Activated B cell treated with CpG ODN at 0.5 μM for 24 hours (primary cell): ENCODE results near the gene PIKFYVE. TPM values are rescaled to one million over a fixed set of nuclear protein-coding genes. Genes with fewer than 3 reads are reported as not detected.
"Not testable (repeated sequence)": the region's sequence is repeated elsewhere in the genome, so short reads cannot be mapped to it uniquely, and the experiment has no call there.

Experiments used
- ATAC-seq: fragments of 200-7000 bp; cut with Tn5 transposase; one replicate; pipeline ENCODE4 v1.10.0; 2021; ENCODE audit warnings: low read depth, mild to moderate bottlenecking, moderate library complexity
- CTCF ChIA-PET: fragments of 350-600 bp; sonication (Branson Sonifier 250); formaldehyde crosslinking; loops from one replicate; lab custom pipeline; 2021; ENCODE audit warnings: antibody characterized with exemption; lab: Charles Lee
- POLR2A ChIA-PET: fragments of 350-600 bp; sonication (Branson Sonifier 250); formaldehyde crosslinking; loops from one replicate; lab custom pipeline; 2021; ENCODE audit warnings: antibody characterized with exemption; lab: Charles Lee
- DNase-seq: peaks from one replicate; pipeline ENCODE4 v3.0.0; 2022
- H3K27ac Mint-ChIP-seq: one replicate; pipeline ENCODE4 v1.8.0; 2020; ENCODE audit warnings: mixed read lengths
- H3K27me3 Mint-ChIP-seq: one replicate; pipeline ENCODE4 v1.8.0; 2021; ENCODE audit warnings: mixed read lengths
- H3K36me3 Mint-ChIP-seq: one replicate; pipeline ENCODE4 v1.8.0; 2021; ENCODE audit warnings: low read depth, mixed read lengths
- H3K4me1 Mint-ChIP-seq: one replicate; pipeline ENCODE4 v1.8.0; 2021; ENCODE audit warnings: mixed read lengths
- H3K4me3 Mint-ChIP-seq: one replicate; pipeline ENCODE4 v1.8.0; 2020; ENCODE audit warnings: mild to moderate bottlenecking, mixed read lengths
- H3K9me3 Mint-ChIP-seq: one replicate; pipeline ENCODE4 v1.8.0; 2020; ENCODE audit warnings: mixed read lengths
- CTCF ChIP-seq: fragments of 200-600 bp; IDR thresholded peaks from one replicate; pipeline ENCODE4 v1.8.0; 2022; ENCODE audit warnings: antibody characterized with exemption, mild to moderate bottlenecking
- intact Hi-C: fragments of 100-400 bp; cut with micrococcal nuclease; formaldehyde crosslinking; loops from one replicate; pipeline ENCODE4 v1.15.1; 2024
- total RNA-seq: library from RNA; stranded (reverse); gene quantifications from 2 replicates; pipeline ENCODE4 v1.2.3, GENCODE V29; 2022

Gene PIKFYVE
- total RNA-seq, 1 donor from 2014 or later: 106 TPM

- ChIA-PET POLR2A (no interaction called here), CTCF (no interaction called here)
- no peaks in the 10 kb centered on the region for H3K9me3 Mint-ChIP-seq
Measured at GRCh38 chr2:208371634-208371935, 105.5 kb downstream of the PIKFYVE start.

GRCh38 chr2:208373460-208374089 is 107.5 kb downstream of the PIKFYVE start:
- ChIA-PET CTCF (interaction anchor here (1.3 kb wide), 1 partner anchor 35 kb away, joined by 3 read pairs; no protein-coding TSS in a partner anchor), POLR2A (no interaction called here)
- no peak for DNase-seq
- H3K36me3 Mint-ChIP-seq: no peaks in the 10 kb centered on the region
- no peaks in the 10 kb centered on the region for H3K9me3 Mint-ChIP-seq
- H3K4me3 Mint-ChIP-seq: no peak overlapping the region
- H3K4me1 Mint-ChIP-seq: peaks cover 2% of the 10 kb centered on the region
- intact Hi-C loops: loop anchor here (5.0 kb wide), 1 partner anchor 196 kb away; no protein-coding TSS in a partner anchor
- H3K27ac Mint-ChIP-seq: no peak overlapping the region
- H3K27me3 Mint-ChIP-seq: peaks cover 2% of the 10 kb centered on the region
- TF ChIP-seq CTCF: peak; percentile 98
- ATAC-seq: peak; percentile 52

More at GRCh38 chr2:208371634-208371935, 105.5 kb downstream of the PIKFYVE start:
- TF ChIP-seq CTCF: no peak
- H3K27ac Mint-ChIP-seq: no peak overlapping the region
- intact Hi-C loops: loop anchor here (5.0 kb wide), 1 partner anchor 194 kb away; no protein-coding TSS in a partner anchor
- ATAC-seq (no peak), DNase-seq (no peak)
- H3K27me3 Mint-ChIP-seq: peaks cover 2% of the 10 kb centered on the region
- H3K4me3 Mint-ChIP-seq: no peak overlapping the region
- H3K4me1 Mint-ChIP-seq: peaks cover 6% of the 10 kb centered on the region
- H3K36me3 Mint-ChIP-seq: no peaks in the 10 kb centered on the region

GRCh38 chr2:208375491-208376068 is 109.5 kb downstream of the PIKFYVE start:
- ChIA-PET POLR2A (no interaction called here), CTCF (no interaction called here)
- Mint-ChIP-seq H3K27ac (no peak overlapping the region), H3K4me1 (peaks cover 2% of the 10 kb centered on the region), H3K27me3 (peaks cover 4% of the 10 kb centered on the region), H3K4me3 (no peak overlapping the region), H3K36me3 (no peaks in the 10 kb centered on the region), H3K9me3 (no peaks in the 10 kb centered on the region)
- DNase-seq (no peak), ATAC-seq (no peak)
- no peak for TF ChIP-seq CTCF
- intact Hi-C loops: no loop called here

- POLR2A ChIA-PET, H3K9me3 Mint-ChIP-seq, H3K27ac Mint-ChIP-seq, ATAC-seq, H3K4me3 Mint-ChIP-seq, intact Hi-C loops, DNase-seq, H3K36me3 Mint-ChIP-seq, CTCF ChIA-PET, H3K4me1 Mint-ChIP-seq: not testable (repeated sequence)
- H3K27me3 Mint-ChIP-seq: peaks cover 11% of the 10 kb centered on the region
Measured at GRCh38 chr2:208377344-208377860, 111.3 kb downstream of the PIKFYVE start.

- Mint-ChIP-seq H3K27ac (no peak overlapping the region), H3K4me3 (no peak overlapping the region), H3K27me3 (peaks cover 27% of the 10 kb centered on the region), H3K9me3 (no peaks in the 10 kb centered on the region), H3K4me1 (no peaks in the 10 kb centered on the region), H3K36me3 (no peaks in the 10 kb centered on the region)
- intact Hi-C loops: no loop called here
- ATAC-seq (no peak), DNase-seq (no peak)
- CTCF ChIA-PET: interaction anchor here (0.7 kb wide), 1 partner anchor 21 kb away, joined by 3 read pairs; no protein-coding TSS in a partner anchor
- no peak for TF ChIP-seq CTCF
- POLR2A ChIA-PET: no interaction called here
Measured at GRCh38 chr2:208379192-208379591, 113.1 kb downstream of the PIKFYVE start.
